Activated T-cell treated with anti-CD3 and anti-CD28 coated beads for 24 hours (primary cell): ENCODE data around the gene MYOF.
"Not testable (repeated sequence)": the region's sequence is repeated elsewhere in the genome, so short reads cannot be mapped to it uniquely, and the experiment has no call there.

Experiments used
- DNase-seq: peaks from one replicate; pipeline ENCODE4 v3.0.0-alpha.2; 2020; ENCODE audit warnings: low read depth

The MYOF gene

DNA sequence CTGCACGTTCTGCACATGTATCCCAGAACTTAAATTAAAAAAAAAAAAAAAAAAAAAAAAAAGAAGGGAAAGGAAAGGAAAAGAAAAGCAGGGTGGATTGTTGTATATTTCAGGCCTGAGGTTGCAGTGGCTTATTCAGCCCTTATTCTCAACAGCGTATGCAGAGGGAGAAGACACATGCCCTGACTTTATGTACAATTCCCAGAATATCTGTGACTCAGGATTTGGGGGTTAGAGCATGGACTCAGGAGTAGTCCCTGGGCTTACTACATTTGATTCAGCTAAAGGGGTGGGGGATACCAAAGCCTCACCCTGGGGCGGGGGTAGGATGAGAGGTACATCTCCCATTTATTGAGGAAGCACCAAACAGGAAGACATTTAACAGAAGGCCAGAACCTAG lies 137.4 kb downstream of the MYOF start:
- no peak for DNase-seq

DNA sequence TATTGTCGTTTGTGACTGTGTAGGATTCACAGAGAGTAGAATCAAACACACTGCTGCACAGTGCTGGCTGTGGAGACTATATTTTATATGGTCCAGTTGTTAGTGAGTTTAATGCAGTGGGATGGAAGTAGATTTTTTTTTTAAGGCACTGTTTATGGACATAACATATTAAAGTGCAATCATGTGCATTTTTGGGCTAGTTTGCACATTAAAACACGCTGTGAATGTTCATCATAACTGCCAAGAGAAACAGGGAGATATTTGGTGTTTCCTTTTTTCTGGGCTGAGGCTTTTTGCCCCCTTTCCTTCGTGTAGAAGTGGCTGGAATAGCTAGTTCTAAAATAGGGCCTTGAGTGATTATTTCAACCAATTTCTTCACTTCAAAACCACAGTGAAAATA lies 139.2 kb downstream of the MYOF start:
- no peak for DNase-seq

DNA sequence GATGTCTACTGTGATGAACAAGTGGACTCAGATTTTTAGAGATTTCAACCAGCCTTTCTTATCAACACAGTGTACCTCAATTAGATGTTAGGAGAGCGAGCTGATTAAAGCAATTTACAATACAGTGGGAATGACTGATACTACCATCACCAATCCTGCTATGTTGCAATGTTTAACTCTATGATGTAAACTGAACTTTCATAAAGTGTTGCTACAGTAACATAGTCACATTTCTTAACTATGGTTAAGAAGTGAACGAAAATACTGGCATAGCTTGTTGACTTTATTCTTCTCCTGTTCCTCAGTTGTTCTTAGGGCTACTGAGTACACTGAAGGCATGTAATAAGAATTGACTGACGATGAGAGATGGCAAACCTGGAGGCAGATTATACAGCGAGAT lies 139.8 kb downstream of the MYOF start:
- no peak for DNase-seq

DNA sequence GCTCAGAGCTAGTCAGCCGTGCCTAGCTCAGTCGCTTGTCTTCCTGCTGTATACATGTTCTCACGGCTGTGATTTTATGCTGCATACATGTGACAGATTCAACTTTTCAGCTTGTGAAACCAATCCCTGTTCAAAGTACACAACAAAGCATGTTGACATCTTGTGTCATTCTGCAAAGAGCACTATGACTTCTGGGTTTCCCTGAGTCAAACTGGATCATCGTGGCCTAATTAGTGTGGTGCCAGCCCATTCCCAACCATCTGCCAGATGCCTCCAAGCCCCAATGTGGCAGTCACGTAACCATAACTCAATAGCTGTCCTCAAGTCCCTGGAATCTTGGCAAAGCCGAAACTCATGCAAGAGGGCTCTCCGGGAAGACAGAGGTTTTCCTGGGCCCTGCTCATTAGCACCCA lies 144.8 kb downstream of the MYOF start:
- DNase-seq, result no peak

DNA sequence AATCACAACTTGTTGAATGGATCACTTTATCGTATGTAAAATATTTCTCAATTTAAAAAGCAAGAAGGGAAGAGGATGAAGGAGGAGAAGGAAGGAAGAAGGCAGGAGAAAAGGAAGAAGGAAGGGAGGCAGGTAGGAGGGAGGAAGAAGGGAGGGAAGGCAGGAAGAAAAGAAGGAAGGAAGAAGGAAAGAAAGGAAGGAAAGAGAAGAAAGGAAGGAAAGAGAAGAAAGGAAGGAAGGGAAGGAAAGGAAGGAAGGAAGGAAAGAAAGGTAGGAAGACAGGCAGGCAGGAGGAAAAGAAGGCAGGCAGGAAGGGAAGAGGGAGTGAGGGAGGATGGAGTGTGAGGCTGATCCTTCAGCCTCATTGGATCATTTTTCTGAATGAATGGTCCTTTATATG lies 145.5 kb downstream of the MYOF start:
- DNase-seq, result no peak

DNA sequence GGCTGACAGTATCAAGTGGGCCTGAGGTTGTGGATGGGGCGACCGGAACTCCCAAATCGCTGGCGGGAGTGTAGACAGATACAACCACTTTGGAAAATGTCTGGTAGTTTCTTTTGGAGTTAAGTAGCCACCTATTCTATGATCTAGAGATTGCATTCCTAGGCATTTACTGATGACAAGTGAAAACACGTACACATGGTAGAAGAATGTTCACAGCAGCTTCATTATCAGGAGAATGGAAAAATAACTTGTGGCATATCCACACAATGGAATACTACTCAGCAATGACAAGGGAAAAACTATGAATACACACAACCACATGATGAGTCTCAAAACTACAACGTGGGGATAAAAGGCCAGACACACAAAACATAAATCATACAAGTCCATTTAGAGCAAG lies 146.0 kb downstream of the MYOF start:
- no peak for DNase-seq

DNA sequence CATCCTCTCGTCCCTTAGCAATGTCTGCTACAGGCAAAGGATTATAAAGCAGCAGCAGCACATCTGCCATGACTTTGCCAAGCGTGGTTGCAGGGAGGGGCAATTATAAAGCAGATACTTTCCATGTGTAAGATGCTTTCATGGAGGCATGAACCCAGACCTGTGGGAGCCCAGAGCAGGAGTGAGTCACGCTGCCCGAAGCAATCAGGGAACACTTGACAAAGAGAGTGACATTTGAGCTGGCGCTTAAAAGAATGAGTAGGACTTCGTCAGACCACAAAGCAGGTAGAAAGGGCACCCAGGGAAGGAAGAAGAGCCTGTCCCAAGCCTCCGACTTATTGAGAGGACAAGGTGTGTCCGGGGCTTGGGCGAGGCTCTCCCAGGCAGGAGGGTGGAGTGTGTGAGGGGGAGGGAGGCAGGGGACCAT lies 147.2 kb downstream of the MYOF start:
- no peak for DNase-seq

DNA sequence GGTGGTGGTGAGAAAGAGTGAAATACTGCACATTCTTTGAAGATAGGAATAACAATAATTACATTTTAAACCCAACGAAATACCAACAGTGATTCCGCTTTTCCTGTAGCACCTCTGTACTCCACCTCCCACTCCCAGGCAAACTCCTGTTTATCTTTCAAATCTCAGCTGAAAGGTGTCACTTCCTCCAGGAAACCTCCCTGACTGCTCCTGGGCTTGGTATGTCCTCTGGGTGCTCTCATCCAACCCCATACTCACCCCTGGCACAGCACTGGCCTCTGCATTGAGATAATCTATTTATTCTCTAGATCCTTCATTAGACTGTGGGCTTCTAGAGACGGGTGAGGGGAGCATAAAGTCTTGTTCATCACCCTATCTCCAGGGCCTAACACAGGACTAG lies 148.0 kb downstream of the MYOF start:
- no peak for DNase-seq

DNA sequence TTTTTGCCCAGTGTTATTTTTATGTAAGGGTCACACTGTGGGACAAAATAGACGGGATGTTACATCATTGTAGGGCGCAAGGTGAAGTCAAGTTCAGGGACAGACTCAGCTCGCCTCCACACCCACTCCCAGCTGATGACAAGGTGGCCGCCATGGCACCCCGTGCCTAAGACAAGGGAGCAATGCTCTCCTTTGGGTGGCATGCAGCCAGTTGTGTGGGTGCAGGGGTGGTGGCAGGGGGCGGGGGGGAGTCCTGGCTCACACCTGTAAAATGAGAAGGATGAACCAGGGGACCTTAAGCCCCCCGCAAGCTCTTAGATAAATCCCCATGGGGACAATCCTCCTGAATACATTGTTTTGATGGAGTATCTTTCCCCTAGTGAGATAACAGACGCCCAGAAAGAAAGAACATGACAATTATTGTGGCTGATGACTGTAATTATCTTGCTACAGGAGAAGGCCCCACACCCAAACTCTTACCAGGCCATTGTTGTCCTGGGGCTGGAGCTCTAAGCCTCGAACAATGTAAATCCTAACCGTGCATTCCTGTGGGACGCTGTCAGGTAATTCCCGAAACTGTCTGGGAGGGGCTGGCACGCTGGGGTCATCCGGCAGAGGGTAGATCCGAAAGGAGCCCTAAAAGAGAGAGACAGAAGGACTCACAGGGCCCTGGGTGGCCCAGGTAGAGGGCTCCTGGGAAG lies 148.7 kb downstream of the MYOF start:
- no peak for DNase-seq

DNA sequence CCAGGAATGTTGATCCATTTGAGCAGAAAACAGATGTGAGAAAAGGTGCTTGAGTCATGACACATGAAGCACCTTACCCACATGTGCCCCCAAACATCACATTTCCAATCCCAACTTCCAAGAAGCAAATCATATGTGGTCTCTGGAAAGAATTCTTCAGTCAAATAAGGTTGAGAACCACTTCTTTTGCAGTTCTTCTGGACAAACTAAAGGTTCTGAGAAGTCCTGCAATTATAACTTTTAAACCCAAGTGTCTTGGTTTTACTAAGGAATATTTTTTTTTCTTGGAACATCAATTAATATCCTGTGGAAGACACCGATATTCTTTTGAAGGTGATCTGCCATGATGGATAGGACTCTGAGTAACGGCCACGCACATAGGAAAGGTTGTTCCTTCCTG lies 151.3 kb downstream of the MYOF start:
- no peak for DNase-seq

DNA sequence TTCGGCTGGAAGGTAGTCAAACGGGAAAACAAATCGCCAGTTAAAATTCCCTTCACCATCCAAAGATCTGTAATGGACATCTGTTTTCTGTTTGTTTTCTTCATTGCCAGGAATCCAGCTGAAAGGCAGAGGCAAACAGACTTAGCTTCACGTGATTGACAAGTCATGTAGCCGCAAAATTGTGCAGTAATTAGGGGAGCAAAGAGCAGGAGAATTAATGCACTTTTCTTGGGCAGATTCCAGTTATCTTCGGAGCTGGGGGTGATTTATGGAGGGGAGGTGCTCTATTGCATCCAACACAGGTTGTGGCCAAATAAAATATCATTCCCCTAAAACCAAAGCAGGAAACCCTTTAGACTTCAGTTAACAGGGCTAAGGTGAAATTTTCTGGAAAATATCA lies 162.2 kb downstream of the MYOF start:
- no peak for DNase-seq

DNA sequence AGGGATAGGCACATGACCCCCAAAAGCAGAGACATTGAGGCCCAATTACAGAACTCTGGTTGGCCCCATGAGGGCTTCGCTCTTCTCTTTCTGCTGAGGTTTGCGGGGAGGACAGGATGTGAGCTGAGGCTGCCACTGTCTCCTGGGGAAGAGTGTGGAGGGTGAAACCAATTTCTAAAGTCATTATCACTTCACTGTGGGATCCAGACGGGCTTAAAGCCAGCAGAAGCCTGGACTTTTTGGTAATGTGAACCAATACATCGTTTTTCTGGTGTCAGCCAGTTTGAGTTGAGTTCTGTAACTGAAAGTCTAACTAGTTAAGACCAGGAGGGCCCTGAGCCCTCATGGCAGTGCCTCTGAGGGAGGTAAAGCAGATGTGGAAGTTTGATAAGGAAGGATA lies 163.0 kb downstream of the MYOF start:
- DNase-seq, result no peak

DNA sequence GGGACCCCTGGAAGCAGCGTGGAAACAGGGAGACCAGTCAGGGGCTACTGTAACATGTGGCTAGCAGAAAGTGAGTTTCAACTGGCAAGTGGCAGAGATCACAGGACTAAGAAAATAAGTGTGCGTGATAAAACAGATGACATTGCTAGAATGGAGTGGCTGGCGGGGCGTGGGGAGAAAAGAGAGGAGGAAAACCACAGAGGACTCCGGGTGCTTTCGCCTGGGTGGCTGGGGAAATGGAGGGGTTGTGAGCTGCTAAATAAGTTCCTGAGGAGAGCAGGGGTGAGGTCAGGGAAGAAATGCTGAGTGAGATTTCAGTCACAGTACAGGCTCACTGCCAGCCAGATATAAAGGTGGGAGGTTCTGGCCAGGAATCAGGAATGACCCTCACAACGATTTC lies 166.9 kb downstream of the MYOF start:
- DNase-seq, result no peak

DNA sequence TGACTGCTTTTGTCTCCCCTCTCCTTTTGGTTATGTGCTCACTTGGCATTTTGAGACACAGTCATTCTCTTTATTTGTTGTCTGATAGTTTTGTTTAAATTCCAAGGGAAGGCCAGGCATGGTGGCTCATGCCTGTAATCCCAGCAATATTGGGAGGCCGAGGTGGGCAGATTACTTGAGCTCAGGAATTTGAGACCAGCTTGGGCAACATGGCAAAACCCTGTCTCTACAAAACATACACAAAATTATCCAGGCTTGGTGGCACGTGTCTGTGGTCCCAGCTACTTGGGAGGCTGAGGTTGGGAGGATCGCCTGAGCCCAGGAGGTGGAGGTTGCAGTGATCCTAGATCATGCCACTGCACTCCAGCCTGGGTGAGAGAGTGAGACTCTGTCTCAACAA lies 167.5 kb downstream of the MYOF start:
- DNase-seq, result not testable (repeated sequence)

DNA sequence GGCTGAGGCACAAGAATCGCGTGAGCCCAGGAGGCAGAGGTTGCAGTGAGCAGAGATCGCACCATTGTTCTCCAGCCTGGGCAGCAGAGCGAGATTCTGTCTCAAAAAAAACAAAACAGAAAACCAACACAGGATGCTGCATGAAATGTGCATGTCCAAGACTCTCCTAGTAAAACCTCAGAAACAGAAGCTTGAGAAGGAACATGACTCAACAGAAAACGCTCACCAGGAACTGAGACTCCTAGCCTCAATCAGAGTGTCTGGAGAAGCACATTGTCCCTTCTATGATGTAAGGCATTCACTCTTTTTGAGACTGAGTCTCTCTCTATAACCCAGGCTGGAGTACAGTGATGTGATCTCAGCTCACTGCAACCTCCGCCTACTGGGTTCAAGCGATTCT lies 168.3 kb downstream of the MYOF start:
- DNase-seq, result no peak

DNA sequence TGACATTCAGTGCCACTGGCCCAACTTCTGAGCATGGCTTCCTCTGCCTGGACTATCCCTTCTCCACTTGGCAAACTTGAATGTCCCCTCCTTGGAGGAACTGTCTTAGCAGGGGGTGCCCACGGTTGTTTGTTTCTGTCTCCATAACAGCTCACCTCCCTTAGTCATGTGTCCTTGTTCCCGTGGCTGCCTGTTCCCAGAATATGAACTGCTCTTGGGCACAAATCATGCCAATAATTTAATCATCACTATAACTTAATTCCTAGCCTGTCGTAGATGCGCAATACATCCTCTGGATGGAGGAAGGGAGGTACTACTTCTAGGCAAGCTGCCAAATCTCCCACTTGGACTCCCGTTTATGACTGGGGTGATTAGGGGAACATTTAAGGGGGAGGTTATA lies 173.1 kb downstream of the MYOF start:
- DNase-seq, result no peak

DNA sequence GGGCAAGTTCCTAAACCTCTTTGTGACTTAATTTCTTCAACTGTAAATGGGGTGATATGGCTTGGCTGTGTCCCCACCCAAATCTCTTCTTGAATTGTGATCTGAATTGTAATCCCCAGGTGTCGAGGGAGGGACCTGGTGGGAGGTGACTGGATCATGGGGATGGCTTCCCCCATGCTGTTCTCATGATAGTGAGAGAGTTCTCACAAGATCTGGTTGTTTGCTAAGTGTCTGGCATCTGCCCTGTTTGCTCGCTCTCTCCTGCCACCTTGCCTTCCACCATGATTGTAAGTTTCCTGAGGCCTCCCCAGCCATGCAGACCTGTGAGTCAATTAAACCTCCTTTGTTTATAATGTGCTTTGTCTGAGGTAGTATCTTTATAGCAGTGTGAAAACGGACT lies 177.0 kb downstream of the MYOF start:
- no peak for DNase-seq

DNA sequence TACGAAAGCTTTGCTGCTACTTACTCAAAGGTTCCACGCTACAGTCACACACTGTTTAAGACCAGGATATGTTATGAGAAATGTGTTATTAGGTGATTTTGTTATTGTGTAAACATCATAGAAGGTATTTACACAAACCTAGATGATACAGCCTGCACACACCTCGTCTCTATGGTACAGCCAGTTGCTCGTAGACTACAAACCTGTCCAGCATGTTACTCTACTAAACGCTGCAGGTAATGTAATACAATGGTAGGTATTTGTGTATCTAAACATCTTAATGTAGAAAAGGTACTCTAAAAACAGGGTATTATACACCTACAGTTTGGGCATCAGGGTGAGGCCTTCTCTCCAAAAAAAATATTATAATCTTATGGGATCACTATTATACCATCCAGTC lies 181.2 kb downstream of the MYOF start:
- no peak for DNase-seq

DNA sequence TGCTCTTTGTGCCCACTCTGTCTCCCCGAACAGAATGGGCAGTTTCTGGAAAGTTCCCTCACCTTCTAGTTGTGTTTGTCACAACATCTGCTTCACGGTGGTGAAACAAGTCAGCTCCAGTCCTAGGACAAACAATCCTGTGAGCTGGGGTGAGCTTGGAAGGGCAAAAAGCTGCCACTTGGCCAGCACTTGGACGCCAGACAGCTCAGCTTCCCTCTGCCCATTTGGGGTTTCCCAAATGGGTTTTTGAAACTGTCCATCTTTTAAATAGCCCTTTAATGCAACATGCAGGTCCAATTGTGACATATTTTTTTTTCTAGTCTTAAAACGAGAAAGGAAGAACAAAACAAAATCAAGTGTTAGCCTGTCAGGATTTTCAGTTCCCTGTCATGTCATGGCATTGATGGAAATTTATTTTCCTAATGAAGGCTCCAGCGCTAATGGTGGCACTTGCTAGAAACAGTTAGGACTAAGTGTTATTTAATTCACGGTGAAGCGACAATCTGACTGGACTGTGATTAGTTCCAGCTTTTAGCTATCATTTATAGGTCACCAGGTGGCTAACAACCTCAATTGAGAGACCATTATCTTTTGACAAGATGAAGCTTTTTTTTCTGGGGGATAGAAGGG lies 181.7 kb downstream of the MYOF start:
- no peak for DNase-seq

DNA sequence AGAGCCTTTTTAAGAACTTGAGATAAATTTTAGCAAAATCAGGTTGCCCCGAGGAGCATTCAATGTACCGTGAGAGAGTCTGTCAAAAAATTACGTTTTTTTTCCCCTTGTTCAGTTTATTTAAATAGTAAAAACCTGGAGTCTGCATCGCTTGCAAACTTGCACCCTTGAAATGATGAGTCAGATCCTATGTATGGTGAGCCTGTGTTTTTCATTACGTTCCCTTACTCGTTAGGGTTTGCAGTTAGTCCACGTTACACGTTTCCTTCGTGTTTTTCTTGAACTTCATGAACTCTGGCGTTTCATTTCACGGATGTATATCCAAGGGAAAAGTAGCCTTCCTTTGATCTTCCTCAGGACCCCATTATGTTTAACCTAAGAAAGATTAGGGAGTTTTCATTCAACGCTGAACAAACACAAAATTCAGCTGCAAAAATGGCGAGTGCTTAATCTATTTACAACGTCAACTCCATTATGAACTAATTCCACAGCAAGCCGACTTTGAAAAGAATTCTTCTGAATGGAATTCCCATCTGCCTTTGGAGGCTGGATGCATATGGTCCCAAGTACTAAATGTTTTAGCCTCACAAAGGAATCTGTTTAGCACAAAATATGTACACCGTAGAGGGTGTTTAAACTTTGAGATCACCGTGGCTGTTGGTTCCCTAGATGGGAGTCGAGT lies 182.4 kb downstream of the MYOF start:
- DNase-seq, result no peak

DNA sequence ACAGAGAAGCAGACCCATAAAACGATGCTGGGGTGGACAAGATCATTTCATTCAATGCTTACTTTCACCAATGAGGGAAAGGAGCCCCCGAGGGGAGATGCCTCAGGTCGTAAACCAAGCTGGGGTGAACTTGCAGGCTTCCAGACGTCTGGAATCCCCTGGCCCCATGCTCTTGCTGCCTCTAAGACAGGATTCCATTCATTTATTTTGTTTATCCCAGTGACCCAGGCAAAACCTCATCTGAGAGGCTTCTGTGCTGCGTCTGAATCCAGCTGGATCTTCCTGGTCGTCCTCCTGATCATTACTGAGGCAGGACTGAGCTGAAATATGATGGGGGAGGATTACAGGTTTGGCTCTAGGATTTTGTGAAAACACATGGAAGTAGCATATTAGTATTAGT lies 182.9 kb downstream of the MYOF start:
- DNase-seq, result no peak

DNA sequence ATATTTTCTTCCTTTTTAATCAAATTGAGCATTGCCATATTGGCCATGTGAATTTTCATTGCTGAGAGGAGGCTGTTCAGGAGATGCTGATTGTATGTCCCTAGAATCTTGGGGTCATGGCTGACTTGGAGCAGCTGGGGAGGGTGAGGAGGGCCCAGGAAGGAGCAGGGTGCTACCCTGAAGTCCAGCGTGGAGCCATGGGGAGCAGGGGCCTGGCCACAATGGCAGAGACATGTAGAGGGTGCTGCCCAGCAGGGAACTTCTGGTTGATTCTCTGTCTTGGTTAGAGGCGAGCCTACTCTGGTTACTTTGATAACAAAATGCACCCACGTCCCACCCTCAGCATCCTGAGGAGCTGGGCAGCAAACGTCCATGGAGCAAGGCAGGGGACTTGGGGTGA lies 186.0 kb downstream of the MYOF start:
- no peak for DNase-seq

DNA sequence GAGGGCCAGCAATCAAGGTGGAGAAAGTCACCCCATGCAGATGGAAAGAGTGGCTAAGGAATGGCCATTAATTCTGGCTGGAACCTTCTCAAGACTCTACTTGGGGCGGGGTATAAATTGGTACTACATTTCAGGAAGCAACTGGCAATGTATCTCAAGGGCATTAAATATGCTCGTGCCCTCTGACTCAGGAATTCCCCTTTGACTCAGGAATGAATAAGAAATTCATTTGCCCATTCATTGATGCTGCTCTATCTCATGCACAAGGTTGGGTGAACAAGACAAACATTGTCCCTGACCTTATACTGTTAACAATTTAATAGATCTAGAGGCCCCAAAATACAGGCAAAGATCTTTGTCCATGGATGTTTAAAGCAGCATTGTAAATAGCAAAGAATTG lies 188.1 kb downstream of the MYOF start:
- no peak for DNase-seq
